ENCODE data around the gene CDK19. TPM values are rescaled to one million over a fixed set of nuclear protein-coding genes. Genes with fewer than 3 reads are reported as not detected.

CDK19 gene
- total and polyA plus RNA-seq, 2 of the 4 experiments (the other 2 are of a cell fraction) = 6.0 to 6.8 TPM

GRCh38 chr6:110681543-110682459 is 133.5 kb downstream of the CDK19 start (continued):
- TF ChIP-seq, protein P1, sequence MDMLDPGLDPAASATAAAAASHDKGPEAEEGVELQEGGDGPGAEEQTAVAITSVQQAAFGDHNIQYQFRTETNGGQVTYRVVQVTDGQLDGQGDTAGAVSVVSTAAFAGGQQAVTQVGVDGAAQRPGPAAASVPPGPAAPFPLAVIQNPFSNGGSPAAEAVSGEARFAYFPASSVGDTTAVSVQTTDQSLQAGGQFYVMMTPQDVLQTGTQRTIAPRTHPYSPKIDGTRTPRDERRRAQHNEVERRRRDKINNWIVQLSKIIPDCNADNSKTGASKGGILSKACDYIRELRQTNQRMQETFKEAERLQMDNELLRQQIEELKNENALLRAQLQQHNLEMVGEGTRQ (IDR thresholded peaks at IDR 0.05; ENCODE audit: low read depth, low read length) = no peak
- no peak for TF ChIP-seq MAFK (IDR thresholded peaks at IDR 0.05; ENCODE audit: low read depth, low read length)

DNA sequence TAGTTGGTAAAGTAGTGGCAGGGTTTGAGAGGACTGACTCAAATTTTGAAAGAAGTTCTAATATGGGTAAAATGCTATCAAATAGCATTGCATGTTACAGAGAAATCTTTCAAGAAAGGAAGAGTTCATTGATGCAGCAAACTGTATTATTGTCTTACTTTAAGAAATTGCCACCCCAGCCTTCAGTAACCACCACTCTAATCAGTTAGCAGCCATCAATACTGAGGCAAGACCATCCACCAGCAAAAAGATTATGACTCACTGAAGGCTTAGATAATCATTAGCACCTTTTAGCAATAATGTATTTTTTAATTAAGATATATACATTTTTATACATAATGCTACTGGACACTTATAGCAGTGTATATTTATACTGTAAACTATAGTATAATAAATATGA is 138.9 kb downstream of the CDK19 start:
- TF ChIP-seq CEBPB (IDR thresholded peaks at IDR 0.05; ENCODE audit: low read depth, low read length) = no peak
- no peak for TF ChIP-seq CHD1 (IDR thresholded peaks at IDR 0.05; ENCODE audit: low read depth, low read length)
- no peak for TF ChIP-seq FOS (IDR thresholded peaks at IDR 0.05; ENCODE audit: low read depth, low read length)
- TF ChIP-seq RAD21 (IDR thresholded peaks at IDR 0.05; ENCODE audit: low read length) = no peak
- TF ChIP-seq RFX5 (IDR thresholded peaks at IDR 0.05; ENCODE audit: low read depth, low read length) = no peak
- no peak for TF ChIP-seq MAZ (IDR thresholded peaks at IDR 0.05; ENCODE audit: borderline replicate concordance, low read depth, low read length)
- TF ChIP-seq NFE2L2 (IDR thresholded peaks at IDR 0.05; ENCODE audit: low read depth, low read length) = no peak
- no peak for TF ChIP-seq ELK1 (IDR thresholded peaks at IDR 0.05; ENCODE audit: borderline replicate concordance, low read depth, low read length)
- TF ChIP-seq MXI1 (IDR thresholded peaks at IDR 0.05; ENCODE audit: borderline replicate concordance, low read depth, low read length) = no peak
- ATAC-seq (ENCODE audit: low read depth) = no peak
- H2BK15ac ChIP-seq (ENCODE audit: low read depth, low read length) = no peak overlapping the region
- BruUV-seq (replicated peaks) = no TSS peak
- no peak overlapping the region for H4K5ac ChIP-seq (ENCODE audit: low read depth, low read length)
- H3K27ac ChIP-seq (ENCODE audit: insufficient read depth, low read length) = no peak overlapping the region
- no peak overlapping the region for H4K91ac ChIP-seq (ENCODE audit: insufficient read depth, low read depth, low read length)
- no peak overlapping the region for H2BK20ac ChIP-seq (ENCODE audit: low read depth, low read length)
- H2BK120ac ChIP-seq (ENCODE audit: low read depth, low read length) = no peak overlapping the region
- H3K14ac ChIP-seq (replicated peaks; ENCODE audit: low read depth, low read length) = no peak overlapping the region
- dilution Hi-C loops (cut with HindIII; ENCODE audit: low sequenced_read_pairs, unreplicated experiment) = no loop called here
- intact Hi-C loops (cut with micrococcal nuclease) = no loop called here
- H4K8ac ChIP-seq (ENCODE audit: low read depth in 2 of 2, low read length in 2 of 2) = no peak overlapping the region
- no peaks in the 10 kb centered on the region for H3K9me1 ChIP-seq (ENCODE audit: insufficient read depth, low read length)
- H4K20me1 ChIP-seq (ENCODE audit: insufficient read depth, low read length) = no peaks in the 10 kb centered on the region
- no peaks in the 10 kb centered on the region for H3K9me3 ChIP-seq (ENCODE audit: control insufficient read depth, insufficient read depth, low read length)
- H3K56ac ChIP-seq (ENCODE audit: extremely low read depth, insufficient read depth, low read length) = no peak overlapping the region
- peaks cover 2 to 6% of the 10 kb centered on the region in 2 experiments; a peak in 2 of 4 replicates for H3K79me1 ChIP-seq (ENCODE audit: low read depth in 1 of 2, low read length in 2 of 2)
- H3K27me3 ChIP-seq (ENCODE audit: control insufficient read depth, insufficient read depth, low read length) = no peaks in the 10 kb centered on the region
- H2BK5ac ChIP-seq (ENCODE audit: low read depth, low read length, poor library complexity, severe bottlenecking) = no peak overlapping the region
- H3K4ac ChIP-seq (ENCODE audit: low read depth, low read length) = no peak overlapping the region
- no peaks in the 10 kb centered on the region for H3K4me1 ChIP-seq (ENCODE audit: control insufficient read depth, insufficient read depth, low read length)
- H2AFZ ChIP-seq (replicated peaks; ENCODE audit: low read length, poor library complexity) = no peak overlapping the region
- in situ Hi-C loops (cut with MboI; ENCODE audit: low sequenced_read_pairs) = loop anchor here (10.0 kb wide), 1 partner anchor 142 kb away; no protein-coding TSS in a partner anchor
- H3K18ac ChIP-seq (ENCODE audit: low read depth, low read length) = no peak overlapping the region
- no peaks in the 10 kb centered on the region for H3K36me3 ChIP-seq (ENCODE audit: control insufficient read depth, insufficient read depth, low read length)
- no peak overlapping the region for H2AK5ac ChIP-seq (ENCODE audit: low read depth, low read length)
- no peak overlapping the region for H3K4me3 ChIP-seq (ENCODE audit: insufficient read depth, low read depth, low read length)
- no peak overlapping the region for H2AK9ac ChIP-seq (replicated peaks; ENCODE audit: low read depth, low read length, poor library complexity)
- ChIA-PET POLR2A (ENCODE audit: unreplicated experiment) (no interaction called here), CTCF (no interaction called here)
- H3K9ac ChIP-seq (ENCODE audit: low read depth, low read length) = no peak overlapping the region
- H3K4me2 ChIP-seq (ENCODE audit: low read depth, low read length) = no peak overlapping the region
- no peak for DNase-seq
- no peak overlapping the region for H3K23ac ChIP-seq (ENCODE audit: low read depth, low read length)

Measured in IMR-90 (cell line).